KMS-11 (cell line): Measurements from ENCODE around the gene FAM171A2.

ENCODE experiments used
- H2AFZ ChIP-seq: fragments of 200-600 bp; sonication (generic); 2 replicates; pipeline ENCODE4 v1.6.1; 2016; ENCODE audit warnings: antibody characterized with exemption, mixed run types, low read depth
- H3K27ac ChIP-seq: fragments of 200-600 bp; sonication (generic); 2 replicates; pipeline ENCODE4 v1.6.1; 2016; ENCODE audit warnings: mild to moderate bottlenecking, mixed run types
- H3K27me3 ChIP-seq: fragments of 200-600 bp; sonication (generic); 2 replicates; pipeline ENCODE4 v1.6.1; 2017; ENCODE audit warnings: mild to moderate bottlenecking, low read depth, mixed run types, moderate library complexity; ENCODE audit not compliant: insufficient read depth
- H3K36me3 ChIP-seq: fragments of 200-600 bp; sonication (generic); 2 replicates; pipeline ENCODE4 v1.6.1; 2017; ENCODE audit warnings: mild to moderate bottlenecking, mixed run types; ENCODE audit not compliant: insufficient read depth
- H3K4me1 ChIP-seq: fragments of 200-600 bp; sonication (generic); 2 replicates; pipeline ENCODE4 v1.6.1; 2016; ENCODE audit warnings: mild to moderate bottlenecking, low read depth, mixed run types; ENCODE audit not compliant: poor library complexity, severe bottlenecking
- H3K4me2 ChIP-seq: fragments of 200-600 bp; sonication (generic); 2 replicates; pipeline ENCODE4 v1.7.0; 2016; ENCODE audit warnings: mild to moderate bottlenecking, mixed run types
- H3K4me3 ChIP-seq: fragments of 200-600 bp; sonication (generic); IDR thresholded peaks from 2 replicates; pipeline ENCODE4 v1.6.1; 2017; ENCODE audit warnings: low read depth, low read length, mixed read lengths; ENCODE audit not compliant: insufficient read depth
- H3K79me2 ChIP-seq: fragments of 200-600 bp; sonication (generic); 2 replicates; pipeline ENCODE4 v1.6.1; 2016; ENCODE audit warnings: low read depth, mixed run types; ENCODE audit not compliant: insufficient read depth
- H3K9ac ChIP-seq: fragments of 200-600 bp; sonication (generic); 2 replicates; pipeline ENCODE4 v1.6.1; 2016; ENCODE audit warnings: mild to moderate bottlenecking, mixed run types
- H4K20me1 ChIP-seq: fragments of 200-600 bp; sonication (generic); 2 replicates; pipeline ENCODE4 v1.6.1; 2016; ENCODE audit warnings: mild to moderate bottlenecking, mixed run types; ENCODE audit not compliant: insufficient read depth
- CTCF ChIP-seq: fragments of 200-600 bp; sonication (generic); conservative IDR thresholded peaks from 2 replicates; pipeline ENCODE4 v1.6.1; 2017; ENCODE audit warnings: low read depth, mild to moderate bottlenecking, antibody characterized with exemption, low read length, moderate library complexity, mixed read lengths

Gene FAM171A2

GRCh38 chr17:44356241-44356640 lies 7.4 kb downstream of the FAM171A2 start:
- Histone ChIP-seq H3K4me1 (peaks cover 6% of the 10 kb centered on the region), H3K27ac (no peak overlapping the region), H3K27me3 (no peaks in the 10 kb centered on the region), H4K20me1 (no peaks in the 10 kb centered on the region), H3K4me3 (no peak overlapping the region), H3K36me3 (no peaks in the 10 kb centered on the region), H2AFZ (no peak overlapping the region), H3K79me2 (no peaks in the 10 kb centered on the region), H3K4me2 (no peak overlapping the region), H3K9ac (no peak overlapping the region)
- TF ChIP-seq CTCF: no peak

DNA sequence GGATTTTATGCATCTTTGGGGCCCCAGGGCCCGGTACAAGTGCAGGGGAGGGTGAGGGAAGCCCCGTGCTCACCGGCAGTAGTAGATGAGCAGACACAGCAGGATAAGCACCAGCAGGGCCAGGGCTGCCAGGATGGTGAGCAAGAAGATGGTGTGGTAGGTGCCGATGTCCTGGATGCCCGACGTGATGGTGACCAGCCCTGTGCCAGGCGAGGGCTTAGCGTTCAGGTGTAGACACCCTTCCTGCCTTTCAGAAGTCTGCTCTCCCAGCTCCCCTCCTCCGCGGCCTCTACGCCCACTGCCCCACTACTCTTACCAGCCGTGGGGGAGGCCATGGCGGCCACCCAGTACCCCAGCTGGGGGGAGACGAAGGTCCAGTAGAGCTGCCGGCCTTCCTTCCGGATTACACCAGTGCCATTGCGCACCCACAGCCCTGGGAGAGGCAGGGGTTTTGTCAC lies 8.0 kb downstream of the FAM171A2 start:
- no peak overlapping the region for H3K9ac ChIP-seq
- H4K20me1 ChIP-seq: no peaks in the 10 kb centered on the region
- no peak overlapping the region for H3K27ac ChIP-seq
- H3K79me2 ChIP-seq: no peaks in the 10 kb centered on the region
- H3K27me3 ChIP-seq: no peaks in the 10 kb centered on the region
- no peaks in the 10 kb centered on the region for H3K36me3 ChIP-seq
- no peak for TF ChIP-seq CTCF
- no peak overlapping the region for H3K4me3 ChIP-seq
- no peak overlapping the region for H2AFZ ChIP-seq
- H3K4me2 ChIP-seq: no peak overlapping the region
- H3K4me1 ChIP-seq: peaks cover 6% of the 10 kb centered on the region

- no peaks in the 10 kb centered on the region for H4K20me1 ChIP-seq
- H2AFZ ChIP-seq: no peak overlapping the region
- no peaks in the 10 kb centered on the region for H3K27me3 ChIP-seq
- no peak overlapping the region for H3K4me3 ChIP-seq
- H3K4me1 ChIP-seq: peaks cover 6% of the 10 kb centered on the region
- no peak overlapping the region for H3K27ac ChIP-seq
- no peaks in the 10 kb centered on the region for H3K79me2 ChIP-seq
- H3K9ac ChIP-seq: no peak overlapping the region
- no peaks in the 10 kb centered on the region for H3K36me3 ChIP-seq
- TF ChIP-seq CTCF: no peak
- no peak overlapping the region for H3K4me2 ChIP-seq
Measured at GRCh38 chr17:44354582-44355561, 8.8 kb downstream of the FAM171A2 start.

- peaks cover under 1% of the 10 kb centered on the region for H3K4me1 ChIP-seq
- no peak overlapping the region for H3K4me2 ChIP-seq
- H3K27ac ChIP-seq: no peak overlapping the region
- H3K9ac ChIP-seq: no peak overlapping the region
- H3K27me3 ChIP-seq: no peaks in the 10 kb centered on the region
- H4K20me1 ChIP-seq: no peaks in the 10 kb centered on the region
- H2AFZ ChIP-seq: no peak overlapping the region
- no peak overlapping the region for H3K4me3 ChIP-seq
- no peaks in the 10 kb centered on the region for H3K79me2 ChIP-seq
- H3K36me3 ChIP-seq: no peaks in the 10 kb centered on the region
- TF ChIP-seq CTCF: no peak
Measured at GRCh38 chr17:44353672-44354331, 9.9 kb downstream of the FAM171A2 start.
